Erythroblast (primary cell): ENCODE data around the gene RFWD3.

ENCODE experiments used
- GATA1 ChIP-seq: IDR thresholded peaks from 2 replicates; pipeline ENCODE4 v1.6.1; 2011; ENCODE audit warnings: low read depth, mild to moderate bottlenecking, control low read depth, low read length, moderate library complexity
- POLR2A ChIP-seq: IDR thresholded peaks from 2 replicates; pipeline ENCODE4 v1.6.1; 2011; ENCODE audit warnings: mild to moderate bottlenecking, low read length

DNA sequence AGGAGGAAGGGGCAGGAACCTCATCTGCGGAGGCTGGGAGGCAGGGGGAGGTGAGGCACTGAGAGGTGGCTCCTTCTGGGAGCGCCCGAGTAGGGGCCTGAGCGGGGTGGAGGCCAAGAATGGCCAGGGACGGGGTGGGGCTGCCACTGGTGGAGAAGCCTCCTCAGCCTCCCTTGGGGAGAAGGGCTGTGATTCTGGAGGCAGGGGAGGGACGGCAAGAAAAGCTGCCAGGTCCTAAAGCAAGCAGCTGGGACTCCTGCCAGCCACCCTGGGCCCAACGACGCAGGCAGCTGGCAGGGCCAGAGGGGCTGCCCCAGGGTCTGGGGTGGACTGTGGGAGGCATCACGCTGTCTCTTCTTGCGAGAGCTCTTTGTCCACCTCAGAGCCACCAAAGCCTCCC lies 46.6 kb upstream of the RFWD3 start:
- no peak for TF ChIP-seq POLR2A
- no peak for TF ChIP-seq GATA1
